ENCODE results near the gene ASNSD1.

DNA sequence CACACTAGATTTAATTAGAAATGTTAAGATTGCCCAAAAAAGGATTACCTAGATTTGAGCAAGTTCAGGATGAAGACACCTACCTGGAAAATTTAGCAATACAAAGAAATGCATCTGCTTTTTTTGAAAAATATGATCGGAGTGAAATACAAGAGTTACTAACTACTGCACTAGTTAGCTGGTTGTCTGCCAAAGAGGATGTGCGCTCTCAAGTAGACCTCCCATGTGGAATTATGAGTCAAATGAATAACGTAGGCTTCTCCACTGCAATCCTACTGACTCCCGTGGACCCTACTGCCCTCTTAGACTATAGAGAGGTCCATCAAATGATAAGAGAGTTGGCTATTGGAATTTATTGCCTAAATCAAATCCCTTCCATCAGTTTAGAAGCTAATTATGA is 15.2 kb downstream of the ASNSD1 start:
- TF ChIP-seq CTCF (conservative IDR thresholded peaks at IDR 0.05; ENCODE audit: low read length): no peak
- no peak for TF ChIP-seq EZH2phosphoT487 (IDR thresholded peaks at IDR 0.05; ENCODE audit: borderline replicate concordance, low read depth, low read length)

Data from OCI-LY7 (cell line).